Smooth muscle cell (in vitro differentiated cells): ENCODE measurements around the gene CACNA2D3. TPM values are rescaled to one million over a fixed set of nuclear protein-coding genes. Genes with fewer than 3 reads are reported as not detected.
"Not testable (repeated sequence)": the region's sequence is repeated elsewhere in the genome, so short reads cannot be mapped to it uniquely, and the experiment has no call there.

Experiments
- DNase-seq: peaks from one replicate; lab custom pipeline; 2025; ENCODE audit not compliant: unreplicated experiment; lab: John Stamatoyannopoulos, UW
- H2AFZ ChIP-seq: fragments of 200-600 bp; sonication (generic); 2 replicates; pipeline ENCODE4 v1.6.0; 2016; ENCODE audit warnings: antibody characterized with exemption, low read depth, mild to moderate bottlenecking
- H3F3A ChIP-seq: fragments of 200-600 bp; sonication (generic); 2 replicates; pipeline ENCODE4 v1.6.0; 2017; ENCODE audit warnings: antibody characterized with exemption, low read depth
- H3K27ac ChIP-seq: fragments of 200-600 bp; sonication (generic); 2 replicates; pipeline ENCODE4 v1.5.1; 2016; ENCODE audit warnings: low read depth, mild to moderate bottlenecking
- H3K27me3 ChIP-seq: fragments of 200-600 bp; sonication (generic); 2 replicates; pipeline ENCODE4 v1.6.1; 2016; ENCODE audit warnings: low read depth, mild to moderate bottlenecking
- H3K36me3 ChIP-seq: fragments of 200-600 bp; sonication (generic); 2 replicates; pipeline ENCODE4 v1.5.1; 2016; ENCODE audit warnings: low read depth
- H3K4me1 ChIP-seq: fragments of 200-600 bp; sonication (generic); 2 replicates; pipeline ENCODE4 v1.5.1; 2016; ENCODE audit warnings: low read depth
- H3K4me2 ChIP-seq: fragments of 200-600 bp; sonication (generic); 2 replicates; pipeline ENCODE4 v1.6.0; 2016; ENCODE audit warnings: mild to moderate bottlenecking
- H3K4me3 ChIP-seq: fragments of 200-600 bp; sonication (generic); 2 replicates; pipeline ENCODE4 v1.5.1; 2016; ENCODE audit warnings: mild to moderate bottlenecking
- H3K79me2 ChIP-seq: fragments of 200-600 bp; sonication (generic); 2 replicates; pipeline ENCODE4 v1.6.0; 2016; ENCODE audit warnings: low read depth, mild to moderate bottlenecking
- H3K9ac ChIP-seq: fragments of 200-600 bp; sonication (generic); 2 replicates; pipeline ENCODE4 v1.6.0; 2016; ENCODE audit warnings: low read depth
- H3K9me3 ChIP-seq: fragments of 200-600 bp; sonication (generic); replicated peaks from 2 replicates; pipeline ENCODE4 v1.5.1; 2016; ENCODE audit warnings: low read depth
- H4K20me1 ChIP-seq: fragments of 200-600 bp; sonication (generic); 2 replicates; pipeline ENCODE4 v1.6.0; 2016; ENCODE audit warnings: low read depth
- WGBS: methylation state at CpG from one replicate; pipeline ENCODE4 v1.1.7; 2016; ENCODE audit warnings: low lambda C conversion rate; 5-methylcytosine and 5-hydroxymethylcytosine counted together
- polyA plus RNA-seq: library from polyadenylated mRNA; unstranded; fragments of >200 nt; fragmentation: Nextera tagmentation; extraction: Ambion mirVana; gene quantifications from 2 replicates; pipeline ENCODE4 v1.2.1, GENCODE V29; 2016
- total RNA-seq: library from RNA; depleted of rRNA; stranded (reverse); fragments of >200 nt; gene quantifications from 2 replicates; pipeline ENCODE4 v1.2.3, GENCODE V29; 2014
- TF ChIP-seq, protein P1 (sequence below): fragments of 200-600 bp; sonication (generic); IDR thresholded peaks from 2 replicates; pipeline ENCODE4 v1.5.1; 2017; ENCODE audit warnings: borderline replicate concordance, mild to moderate bottlenecking, antibody characterized with exemption; ENCODE audit not compliant: insufficient read depth, poor library complexity, severe bottlenecking

The CACNA2D3 gene
- total and polyA plus RNA-seq, 2 experiments from 2014 or later, result 0.15 to 0.90 TPM

DNA sequence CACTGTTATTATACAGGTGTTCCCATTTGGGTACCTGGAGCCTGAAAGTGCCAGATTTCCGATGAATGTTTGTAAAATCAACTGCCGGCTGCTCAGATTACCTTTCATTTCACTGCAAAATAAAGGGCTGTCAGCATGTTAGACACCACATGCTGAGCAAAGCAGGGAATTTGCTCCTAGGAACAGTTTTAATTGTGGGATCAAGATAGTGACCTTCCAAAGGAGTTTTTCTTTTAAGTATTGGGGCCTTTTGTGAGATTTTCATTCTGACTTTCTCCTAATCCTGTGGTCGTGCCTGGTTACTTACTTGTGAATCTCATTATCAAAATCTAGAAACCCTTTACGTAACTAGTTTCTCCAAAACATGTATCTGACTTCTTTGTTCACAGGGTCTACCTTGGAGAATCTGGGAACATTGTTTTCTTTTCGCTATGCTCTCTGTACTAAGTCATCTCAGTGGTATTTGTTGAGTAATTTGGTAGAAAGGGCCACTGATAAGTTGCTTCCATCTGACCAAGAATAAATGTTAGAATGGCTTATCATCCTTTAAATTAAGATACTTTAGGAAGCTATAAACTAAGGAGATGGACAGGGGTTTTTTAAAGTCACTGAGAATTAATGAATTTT, 846.3 kb downstream of the CACNA2D3 start:
- Histone ChIP-seq H3K27ac (peak overlapping the region; percentile 57), H3K4me3 (no peak overlapping the region), H3K9ac (peak overlapping the region; percentile 3), H3K36me3 (no peaks in the 10 kb centered on the region), H3K27me3 (no peaks in the 10 kb centered on the region), H3F3A (peaks cover 20% of the 10 kb centered on the region), H4K20me1 (no peaks in the 10 kb centered on the region), H3K79me2 (no peaks in the 10 kb centered on the region), H3K9me3 (no peaks in the 10 kb centered on the region), H3K4me1 (peaks cover 12% of the 10 kb centered on the region), H3K4me2 (peak overlapping the region; percentile 18), H2AFZ (no peak overlapping the region)
- DNase-seq, result no peak
- TF ChIP-seq, protein P1, sequence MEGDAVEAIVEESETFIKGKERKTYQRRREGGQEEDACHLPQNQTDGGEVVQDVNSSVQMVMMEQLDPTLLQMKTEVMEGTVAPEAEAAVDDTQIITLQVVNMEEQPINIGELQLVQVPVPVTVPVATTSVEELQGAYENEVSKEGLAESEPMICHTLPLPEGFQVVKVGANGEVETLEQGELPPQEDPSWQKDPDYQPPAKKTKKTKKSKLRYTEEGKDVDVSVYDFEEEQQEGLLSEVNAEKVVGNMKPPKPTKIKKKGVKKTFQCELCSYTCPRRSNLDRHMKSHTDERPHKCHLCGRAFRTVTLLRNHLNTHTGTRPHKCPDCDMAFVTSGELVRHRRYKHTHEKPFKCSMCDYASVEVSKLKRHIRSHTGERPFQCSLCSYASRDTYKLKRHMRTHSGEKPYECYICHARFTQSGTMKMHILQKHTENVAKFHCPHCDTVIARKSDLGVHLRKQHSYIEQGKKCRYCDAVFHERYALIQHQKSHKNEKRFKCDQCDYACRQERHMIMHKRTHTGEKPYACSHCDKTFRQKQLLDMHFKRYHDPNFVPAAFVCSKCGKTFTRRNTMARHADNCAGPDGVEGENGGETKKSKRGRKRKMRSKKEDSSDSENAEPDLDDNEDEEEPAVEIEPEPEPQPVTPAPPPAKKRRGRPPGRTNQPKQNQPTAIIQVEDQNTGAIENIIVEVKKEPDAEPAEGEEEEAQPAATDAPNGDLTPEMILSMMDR, result no peak
- 34% methylated on average over 5 of the region's 5 CpGs for WGBS

DNA sequence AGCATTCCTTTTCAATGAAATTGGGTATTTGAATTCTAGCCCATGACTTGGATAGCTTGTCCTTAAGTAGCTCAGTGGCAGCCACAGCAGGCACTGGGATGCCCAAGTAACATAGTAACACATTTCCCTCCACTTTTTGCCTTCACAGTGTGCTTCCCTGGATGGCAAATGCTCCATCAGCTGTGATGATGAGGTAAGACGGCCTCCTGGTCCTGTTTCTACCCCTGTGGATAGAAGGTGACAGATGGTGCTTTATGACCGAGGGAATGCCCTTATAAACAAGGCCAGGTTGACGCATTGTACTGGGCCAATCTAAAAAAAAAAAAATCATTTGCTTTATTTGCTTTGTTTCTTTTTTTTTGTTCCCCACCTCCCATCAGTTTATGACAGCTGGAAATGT, 847.3 kb downstream of the CACNA2D3 start:
- H3K4me2 ChIP-seq, result no peak overlapping the region
- peaks cover 12% of the 10 kb centered on the region for H3K4me1 ChIP-seq
- H3K9ac ChIP-seq, result no peak overlapping the region
- no peak overlapping the region for H3K27ac ChIP-seq
- TF ChIP-seq, protein P1, result no peak
- H3K36me3 ChIP-seq, result no peaks in the 10 kb centered on the region
- H3K27me3 ChIP-seq, result no peaks in the 10 kb centered on the region
- H2AFZ ChIP-seq, result no peak overlapping the region
- no peaks in the 10 kb centered on the region for H3K9me3 ChIP-seq
- H3K79me2 ChIP-seq, result no peaks in the 10 kb centered on the region
- DNase-seq, result no peak
- peaks cover 20% of the 10 kb centered on the region for H3F3A ChIP-seq
- WGBS, result 94% methylated on average over 3 of the region's 3 CpGs
- H3K4me3 ChIP-seq, result no peak overlapping the region
- no peaks in the 10 kb centered on the region for H4K20me1 ChIP-seq

DNA sequence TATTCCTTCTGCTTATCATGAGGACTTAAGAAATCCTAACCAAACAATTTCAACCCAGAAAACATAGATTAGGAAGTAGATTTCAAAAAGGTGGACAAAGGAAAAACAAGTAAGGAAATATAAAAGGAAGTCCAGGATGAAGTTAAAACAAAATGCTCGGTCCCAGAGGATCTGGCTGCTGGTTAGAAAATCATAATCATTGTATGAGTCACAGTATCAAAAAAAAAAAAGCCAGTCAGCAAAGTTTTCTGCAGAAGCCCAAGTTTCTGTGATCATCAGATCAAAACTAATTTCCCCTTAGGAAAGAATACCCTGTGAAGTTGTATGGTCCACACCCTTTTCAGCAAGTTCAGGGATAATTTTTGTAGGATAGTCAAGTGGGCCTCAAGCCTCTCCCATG, 848.5 kb downstream of the CACNA2D3 start:
- no peak overlapping the region for H3K9ac ChIP-seq
- peaks cover 17% of the 10 kb centered on the region for H3F3A ChIP-seq
- no peaks in the 10 kb centered on the region for H3K9me3 ChIP-seq
- H3K27me3 ChIP-seq, result no peaks in the 10 kb centered on the region
- H3K4me2 ChIP-seq, result peak overlapping the region; percentile 14
- no peak for DNase-seq
- no peak overlapping the region for H3K4me3 ChIP-seq
- H3K4me1 ChIP-seq, result peaks cover 12% of the 10 kb centered on the region
- WGBS, result 48% methylated on average over 1 of the region's 1 CpG
- H2AFZ ChIP-seq, result no peak overlapping the region
- no peak overlapping the region for H3K27ac ChIP-seq
- no peaks in the 10 kb centered on the region for H3K79me2 ChIP-seq
- H4K20me1 ChIP-seq, result no peaks in the 10 kb centered on the region
- H3K36me3 ChIP-seq, result no peaks in the 10 kb centered on the region
- TF ChIP-seq, protein P1, result no peak

DNA sequence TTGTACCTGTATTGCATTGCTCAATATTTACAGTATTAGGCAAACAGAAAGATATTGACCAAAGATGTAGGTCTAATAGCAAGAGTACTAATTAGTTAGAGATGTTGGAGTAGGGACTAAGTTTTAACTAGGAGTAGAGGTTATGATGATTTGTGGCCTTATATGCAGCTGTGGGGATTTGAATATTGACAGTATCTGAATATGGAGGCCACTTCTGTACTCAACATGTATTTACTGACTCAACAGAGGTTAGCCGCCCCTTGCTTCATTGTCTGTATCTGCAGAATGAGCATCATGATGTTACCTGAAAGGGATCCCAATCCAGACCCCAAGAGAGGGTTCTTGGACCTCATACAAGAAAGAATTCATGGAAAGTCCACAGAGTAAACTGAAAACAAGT, 855.1 kb downstream of the CACNA2D3 start:
- no peaks in the 10 kb centered on the region for H3K27me3 ChIP-seq

DNA sequence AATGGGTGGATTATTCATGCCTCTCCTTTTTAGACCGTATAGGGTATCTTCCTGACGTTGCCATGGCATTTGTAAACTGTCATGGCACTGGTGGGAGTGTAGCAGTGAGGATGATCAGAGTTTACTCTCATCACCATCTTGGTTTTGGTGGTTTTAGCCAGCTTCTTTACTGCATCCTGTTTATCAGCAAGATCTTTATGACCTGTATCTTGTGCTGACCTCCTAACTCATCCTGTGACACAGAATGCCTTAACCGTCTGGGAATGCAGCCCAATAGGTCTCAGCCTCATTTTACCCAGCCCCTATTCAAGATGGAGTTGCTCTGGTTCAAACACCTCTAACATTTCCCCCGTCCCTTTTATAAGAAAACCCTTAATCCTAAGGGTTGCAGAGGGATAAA, 855.6 kb downstream of the CACNA2D3 start:
- H3K36me3 ChIP-seq, H3F3A ChIP-seq, H3K27me3 ChIP-seq, DNase-seq, H3K9ac ChIP-seq, H3K4me1 ChIP-seq, H2AFZ ChIP-seq, H3K9me3 ChIP-seq, H3K4me3 ChIP-seq, H3K79me2 ChIP-seq, H3K4me2 ChIP-seq, H4K20me1 ChIP-seq: not testable (repeated sequence)
- 39% methylated on average over 4 of the region's 4 CpGs for WGBS
- peak overlapping the region; percentile 46 for H3K27ac ChIP-seq

More for the DNA sequence above, 855.1 kb downstream of the CACNA2D3 start:
- TF ChIP-seq, protein P1, result no peak
- H3K9ac ChIP-seq, result no peak overlapping the region
- no peaks in the 10 kb centered on the region for H3K9me3 ChIP-seq
- WGBS, result 100% methylated on average over 1 of the region's 1 CpG
- H3K79me2 ChIP-seq, result no peaks in the 10 kb centered on the region
- no peaks in the 10 kb centered on the region for H4K20me1 ChIP-seq
- DNase-seq, result no peak
- no peaks in the 10 kb centered on the region for H3F3A ChIP-seq
- no peaks in the 10 kb centered on the region for H3K4me1 ChIP-seq
- H3K4me3 ChIP-seq, result no peak overlapping the region
- H2AFZ ChIP-seq, result no peak overlapping the region
- no peaks in the 10 kb centered on the region for H3K36me3 ChIP-seq
- no peak overlapping the region for H3K4me2 ChIP-seq
- peak overlapping the region; percentile 19 for H3K27ac ChIP-seq
